ENCODE results near the gene LRRC9. TPM values are rescaled to one million over a fixed set of nuclear protein-coding genes. Genes with fewer than 3 reads are reported as not detected.
A peak's percentile ranks its signal among the peaks of the same experiment; 100 is the strongest.

The LRRC9 gene
- total RNA-seq, 1 experiment from 2014 or later, result 0.77 TPM

GRCh38 chr14:59964251-59965007, 44.5 kb downstream of the LRRC9 start:
- Histone ChIP-seq H2BK15ac (ENCODE audit: low read depth, low read length) (no peak overlapping the region), H4K8ac (replicated peaks; ENCODE audit: insufficient read length, low read depth, low read length) (no peak overlapping the region), H3K18ac (ENCODE audit: insufficient read length, low read depth, low read length) (no peak overlapping the region), H4K91ac (ENCODE audit: insufficient read length, low read depth, low read length) (no peak overlapping the region), H2AK5ac (ENCODE audit: insufficient read length, low read length) (no peak overlapping the region), H3K9me3 (ENCODE audit: control insufficient read depth, low read depth, low read length) (no peaks in the 10 kb centered on the region), H3K4ac (ENCODE audit: low read depth, low read length) (no peak overlapping the region), H2BK5ac (ENCODE audit: insufficient read length, low read length) (no peak overlapping the region), H3K23me2 (ENCODE audit: insufficient read length, low read depth, low read length, poor library complexity, severe bottlenecking) (no peaks in the 10 kb centered on the region), H3K79me1 (ENCODE audit: insufficient read depth, low read depth, low read length, poor library complexity, severe bottlenecking) (no peaks in the 10 kb centered on the region), H3K4me2 (ENCODE audit: insufficient read depth, insufficient read length, low read length) (no peak overlapping the region), H3K79me2 (ENCODE audit: insufficient read depth, low read length) (no peaks in the 10 kb centered on the region), H2BK20ac (ENCODE audit: low read depth, low read length, poor library complexity, severe bottlenecking) (no peak overlapping the region), H2BK120ac (ENCODE audit: low read depth, low read length, poor library complexity, severe bottlenecking) (no peak overlapping the region), H3K4me1 (ENCODE audit: insufficient read depth, low read length) (no peaks in the 10 kb centered on the region), H3K14ac (ENCODE audit: insufficient read depth, low read length) (no peak overlapping the region), H2BK12ac (ENCODE audit: insufficient read length, low read depth, low read length) (no peak overlapping the region), H3K9ac (ENCODE audit: extremely low read depth, insufficient read length, low read length) (no peak overlapping the region), H3K23ac (ENCODE audit: insufficient read length, low read depth, low read length) (no peak overlapping the region), H4K5ac (ENCODE audit: insufficient read length, low read depth, low read length) (no peak overlapping the region), H3K56ac (ENCODE audit: insufficient read length, low read depth, low read length) (no peak overlapping the region), H2AFZ (ENCODE audit: low read length) (no peak overlapping the region), H3K27me3 (ENCODE audit: insufficient read depth, low read length) (no peaks in the 10 kb centered on the region), H3T11ph (ENCODE audit: low read length) (no peak overlapping the region), H3K27ac (ENCODE audit: insufficient read length, low read depth, low read length) (no peak overlapping the region), H4K20me1 (ENCODE audit: control insufficient read depth, insufficient read depth, insufficient read length) (no peaks in the 10 kb centered on the region)
- no CpG with 5 or more reads among the region's 5 CpGs for WGBS (ENCODE audit: extremely low coverage, insufficient read length, low lambda C conversion rate)
- Mint-ChIP-seq H3K9me3 (no peaks in the 10 kb centered on the region), H3K27ac (no peak overlapping the region), H3K27me3 (ENCODE audit: low read depth) (no peaks in the 10 kb centered on the region), H3K36me3 (ENCODE audit: insufficient read depth in 1 of 3, low read depth in 3 of 3) (no peaks in the 10 kb centered on the region; a peak in 2 of 7 replicates), H3K4me3 (peak overlapping the region in 1 of 2 experiments; percentile 75; a peak in 1 of 5 replicates), H3K4me1 (peaks cover 9 to 11% of the 10 kb centered on the region in 2 experiments)
- no peak for DNase-seq
- TF ChIP-seq CTCF (conservative IDR thresholded peaks at IDR 0.05), result no peak
